NCI-H1436 treated with DMSO at 0.1 percent for 48 hours (cell line): Measurements from ENCODE around the gene NACAD.

Experiments used
- DNase-seq: peaks from one replicate; lab custom pipeline; 2025; lab: John Stamatoyannopoulos, UW

Gene NACAD

GRCh38 chr7:45088146-45088701, 545 bp downstream of the NACAD start:
- no peak for DNase-seq

- DNase-seq = no peak
Measured at GRCh38 chr7:45087301-45088145, 1.2 kb downstream of the NACAD start.

GRCh38 chr7:45086331-45087065, 2.3 kb downstream of the NACAD start:
- DNase-seq = no peak

- no peak for DNase-seq
Measured at GRCh38 chr7:45085619-45086200, 3.1 kb downstream of the NACAD start.

- no peak for DNase-seq
Measured at GRCh38 chr7:45084901-45085618, 3.7 kb downstream of the NACAD start.

GRCh38 chr7:45084336-45084735, 4.4 kb downstream of the NACAD start:
- DNase-seq = no peak

GRCh38 chr7:45082831-45083331, 5.9 kb downstream of the NACAD start:
- DNase-seq = no peak

GRCh38 chr7:45082031-45082830, 6.5 kb downstream of the NACAD start:
- no peak for DNase-seq

GRCh38 chr7:45081670-45081974, 7.1 kb downstream of the NACAD start:
- DNase-seq = no peak

- DNase-seq = no peak
Measured at GRCh38 chr7:45080958-45081669, 7.7 kb downstream of the NACAD start.

- no peak for DNase-seq
Measured at GRCh38 chr7:45080265-45080957, 8.4 kb downstream of the NACAD start.

GRCh38 chr7:45078125-45078681, 10.6 kb downstream of the NACAD start:
- DNase-seq = no peak

GRCh38 chr7:45077579-45077978, 11.2 kb downstream of the NACAD start:
- DNase-seq = no peak

- DNase-seq = no peak
Measured at GRCh38 chr7:45076946-45077345, 11.8 kb downstream of the NACAD start.

- no peak for DNase-seq
Measured at GRCh38 chr7:45075871-45076796, 12.6 kb downstream of the NACAD start.

GRCh38 chr7:45075355-45075644, 13.5 kb downstream of the NACAD start:
- no peak for DNase-seq

GRCh38 chr7:45074528-45075354, 14.0 kb downstream of the NACAD start:
- no peak for DNase-seq
